GM08714 (cell line): ENCODE data around the gene ZBTB45.
"Not testable (repeated sequence)": the region's sequence is repeated elsewhere in the genome, so short reads cannot be mapped to it uniquely, and the experiment has no call there.

Experiments
- H3K4me3 ChIP-seq: fragments of 200-500 bp; sonication (Bioruptor generic); 2 replicates; pipeline ENCODE4 v1.5.1; 2014; ENCODE audit warnings: mild to moderate bottlenecking, low read length, inconsistent platforms
- ZNF274 ChIP-seq: IDR thresholded peaks from 2 replicates; pipeline ENCODE4 v1.6.1; 2012; ENCODE audit warnings: mild to moderate bottlenecking, low read depth, low read length

ZBTB45 gene

DNA sequence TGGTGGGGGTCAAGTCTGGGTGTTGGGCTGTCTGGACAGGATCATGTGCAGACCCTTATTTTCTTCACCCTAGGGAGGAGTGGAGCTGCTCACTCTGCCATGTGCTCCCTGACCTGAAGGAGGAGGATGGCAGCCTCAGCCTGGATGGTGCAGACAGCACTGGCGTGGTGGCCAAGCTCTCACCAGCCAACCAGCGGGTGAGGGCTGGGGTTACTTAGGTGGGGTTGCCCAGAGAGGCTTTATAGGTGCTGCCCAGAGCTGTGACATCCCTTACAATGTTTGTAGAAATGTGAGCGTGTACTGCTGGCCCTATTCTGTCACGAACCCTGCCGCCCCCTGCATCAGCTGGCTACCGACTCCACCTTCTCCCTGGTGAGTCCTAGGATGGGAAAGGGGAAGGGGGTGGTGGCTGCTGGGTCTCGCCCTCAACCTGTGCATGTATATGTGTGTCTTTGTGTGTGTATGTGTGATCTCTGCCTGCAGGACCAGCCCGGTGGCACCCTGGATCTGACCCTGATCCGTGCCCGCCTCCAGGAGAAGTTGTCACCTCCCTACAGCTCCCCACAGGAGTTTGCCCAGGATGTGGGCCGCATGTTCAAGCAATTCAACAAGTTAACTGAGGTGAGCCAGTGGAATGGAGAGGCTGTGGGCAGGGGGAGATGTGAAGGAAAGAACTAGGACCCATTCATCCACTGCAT lies 30.2 kb upstream of the ZBTB45 start:
- TF ChIP-seq ZNF274, result peak; percentile 57; the same call in 1 of the 2 replicates
- no peak overlapping the region for H3K4me3 ChIP-seq

GRCh38 chr19:58548859-58549663 lies 29.5 kb upstream of the ZBTB45 start:
- no peak overlapping the region for H3K4me3 ChIP-seq
- peak; percentile 68; the same call in 1 of the 2 replicates for TF ChIP-seq ZNF274

DNA sequence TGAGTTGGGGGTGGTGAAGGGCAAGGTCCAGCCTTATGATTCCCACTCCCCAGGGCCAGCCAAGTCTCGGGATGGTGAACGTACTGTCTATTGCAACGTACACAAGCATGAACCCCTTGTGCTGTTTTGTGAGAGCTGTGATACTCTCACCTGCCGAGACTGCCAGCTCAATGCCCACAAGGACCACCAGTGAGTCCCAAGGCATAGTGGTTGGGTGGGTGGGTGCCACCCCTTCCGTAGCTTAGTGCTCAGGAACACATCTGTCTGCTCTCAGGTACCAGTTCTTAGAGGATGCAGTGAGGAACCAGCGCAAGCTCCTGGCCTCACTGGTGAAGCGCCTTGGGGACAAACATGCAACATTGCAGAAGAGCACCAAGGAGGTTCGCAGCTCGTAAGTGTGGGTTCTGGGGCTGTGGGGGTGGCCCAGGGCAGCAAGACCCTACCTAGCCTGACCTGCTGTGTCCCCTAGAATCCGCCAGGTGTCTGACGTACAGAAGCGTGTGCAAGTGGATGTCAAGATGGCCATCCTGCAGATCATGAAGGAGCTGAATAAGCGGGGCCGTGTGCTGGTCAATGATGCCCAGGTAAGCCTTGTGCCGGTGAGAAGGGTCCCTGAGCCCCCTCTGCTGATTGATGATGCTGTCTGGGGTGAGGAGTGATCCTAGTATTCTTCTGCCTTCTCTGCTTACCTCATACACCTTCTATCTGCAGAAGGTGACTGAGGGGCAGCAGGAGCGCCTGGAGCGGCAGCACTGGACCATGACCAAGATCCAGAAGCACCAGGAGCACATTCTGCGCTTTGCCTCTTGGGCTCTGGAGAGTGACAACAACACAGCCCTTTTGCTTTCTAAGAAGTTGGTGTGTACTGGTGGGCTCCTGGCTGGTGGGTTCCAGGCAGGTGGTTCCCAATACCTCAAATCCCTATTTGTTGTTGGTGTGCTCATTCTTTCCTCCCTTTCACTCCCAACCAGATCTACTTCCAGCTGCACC lies 28.0 kb upstream of the ZBTB45 start:
- peak; percentile 67; the same call in 1 of the 2 replicates for TF ChIP-seq ZNF274
- no peak overlapping the region for H3K4me3 ChIP-seq

DNA sequence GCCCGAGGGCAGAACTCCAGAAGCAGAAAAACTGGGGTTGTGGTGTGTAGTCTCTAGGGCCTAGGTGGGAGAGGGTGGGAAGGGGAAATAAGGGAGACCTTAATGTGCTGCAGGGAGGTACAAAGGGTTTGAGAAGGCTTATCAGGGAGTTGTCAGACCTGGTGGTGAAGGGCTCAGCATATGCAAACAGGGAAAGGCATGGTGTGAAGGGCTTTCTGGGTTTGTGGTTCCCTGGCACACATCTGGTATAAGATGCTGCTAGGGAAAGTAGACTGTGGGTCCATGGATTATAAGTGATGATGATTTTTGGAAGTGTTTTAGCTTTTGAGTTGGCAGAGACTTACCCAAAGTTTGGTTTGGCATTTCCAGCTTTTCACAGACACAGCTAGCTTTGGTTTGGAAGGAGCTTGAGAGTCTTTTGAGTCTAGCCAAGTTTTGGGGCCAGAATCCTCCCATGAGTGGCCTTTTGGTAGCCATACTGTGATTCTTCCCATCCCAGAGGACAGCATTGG lies 26.5 kb upstream of the ZBTB45 start:
- TF ChIP-seq ZNF274, result no peak
- peak overlapping the region; percentile 91 for H3K4me3 ChIP-seq

GRCh38 chr19:58545286-58546018 lies 25.8 kb upstream of the ZBTB45 start:
- H3K4me3 ChIP-seq, result peak overlapping the region; percentile 91
- peak; percentile 59; the same call in 1 of the 2 replicates for TF ChIP-seq ZNF274

DNA sequence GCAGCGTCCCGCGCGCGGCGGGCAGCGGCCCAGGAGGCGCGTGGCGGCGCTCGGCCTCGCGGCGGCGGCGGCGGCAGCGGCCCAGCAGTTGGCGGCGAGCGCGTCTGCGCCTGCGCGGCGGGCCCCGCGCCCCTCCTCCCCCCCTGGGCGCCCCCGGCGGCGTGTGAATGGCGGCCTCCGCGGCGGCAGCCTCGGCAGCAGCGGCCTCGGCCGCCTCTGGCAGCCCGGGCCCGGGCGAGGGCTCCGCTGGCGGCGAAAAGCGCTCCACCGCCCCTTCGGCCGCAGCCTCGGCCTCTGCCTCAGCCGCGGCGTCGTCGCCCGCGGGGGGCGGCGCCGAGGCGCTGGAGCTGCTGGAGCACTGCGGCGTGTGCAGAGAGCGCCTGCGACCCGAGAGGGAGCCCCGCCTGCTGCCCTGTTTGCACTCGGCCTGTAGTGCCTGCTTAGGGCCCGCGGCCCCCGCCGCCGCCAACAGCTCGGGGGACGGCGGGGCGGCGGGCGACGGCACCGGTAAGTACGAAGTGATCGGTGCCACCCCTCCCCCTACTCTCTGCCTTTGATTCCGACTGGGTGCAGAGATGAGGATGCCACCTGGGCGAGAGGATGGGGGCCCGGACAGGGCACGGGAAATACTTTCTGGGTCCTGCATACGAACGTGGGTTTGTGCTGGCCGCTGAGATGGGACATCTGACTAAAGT lies 25.1 kb upstream of the ZBTB45 start:
- H3K4me3 ChIP-seq, result peak overlapping the region; percentile 91
- TF ChIP-seq ZNF274, result peak; percentile 59; the same call in 1 of the 2 replicates

- H3K4me3 ChIP-seq, result peak within 1 kb of the TSS; percentile 91
- TF ChIP-seq ZNF274, result no peak
These were observed 24.4 kb upstream of the ZBTB45 start, which contains the start of gene TRIM28 for GRCh38 chr19:58543826-58544590. TSS of gene TRIM28 (plus strand) at chr19:58544064. CDS start at chr19:58544758, 694 bp downstream.

GRCh38 chr19:58542641-58543372 lies 23.2 kb upstream of the ZBTB45 start:
- not testable (repeated sequence) for H3K4me3 ChIP-seq

GRCh38 chr19:58539169-58539559 lies 19.6 kb upstream of the ZBTB45 start:
- not testable (repeated sequence) for H3K4me3 ChIP-seq

- TF ChIP-seq ZNF274, result no peak
- H3K4me3 ChIP-seq, result peak overlapping the region; percentile 35; the same call in 1 of the 2 replicates
These were observed 18.9 kb upstream of the ZBTB45 start for GRCh38 chr19:58538257-58539168.
